Peyer's patch (tissue), 4 donors: ENCODE data around the gene CDK3. TPM values are rescaled to one million over a fixed set of nuclear protein-coding genes. Genes with fewer than 3 reads are reported as not detected.

ENCODE experiments used
- DNase-seq, 3 donors: peaks; one replicate each; pipeline ENCODE4 v3.0.0-alpha.2; 2017 to 2019
- H3K27ac ChIP-seq, 4 donors: fragments of 200-600 bp; sonication (generic); one replicate each; pipeline ENCODE4 v1.5.1; 2016 to 2019
- H3K27me3 ChIP-seq, 2 donors: fragments of 200-600 bp; sonication (generic); one replicate each; pipeline ENCODE4 v1.5.1; 2019
- H3K36me3 ChIP-seq, 3 donors: fragments of 200-600 bp; sonication (generic); one replicate each; pipeline ENCODE4 v1.5.1; 2016 to 2019
- H3K4me1 ChIP-seq, 4 donors: fragments of 200-600 bp; sonication (generic); one replicate each; pipeline ENCODE4 v1.5.1; 2016 to 2019
- H3K4me3 ChIP-seq, 4 donors: fragments of 200-600 bp; sonication (generic); 1 replicate in 3 of 4; 2 replicates in 1 of 4; pipeline ENCODE4 v1.5.1; 2016 to 2019; ENCODE audit warnings: mild to moderate bottlenecking in 1 of 4
- H3K9me3 ChIP-seq, 4 donors: fragments of 200-600 bp; sonication (generic); one replicate each; pipeline ENCODE4 v1.5.1; 2016 to 2019; ENCODE audit warnings: mild to moderate bottlenecking in 1 of 4
- POLR2A ChIP-seq, 2 donors: fragments of 450-650 bp; IDR thresholded peaks; one replicate each; pipeline ENCODE4 v1.5.1; 2017; ENCODE audit warnings: antibody characterized with exemption in 2 of 2, mild to moderate bottlenecking in 2 of 2, moderate library complexity in 2 of 2
- total RNA-seq, 4 donors: library from RNA; depleted of rRNA; stranded (reverse); fragments of >200 nt; gene quantifications; one replicate each; pipeline ENCODE4 v1.1.0, GENCODE V29; 2016
- TF ChIP-seq, protein P1 (sequence below), 6 experiments: fragments of 450-650 bp in 4 of 6; fragments of 200-600 bp in 2 of 6; sonication (generic) in 1 of 6; IDR thresholded peaks; one replicate each; pipeline ENCODE4 v1.5.1; 2017 to 2019; ENCODE audit warnings: antibody characterized with exemption in 6 of 6, mild to moderate bottlenecking in 3 of 6, moderate library complexity in 1 of 6

Gene CDK3
- total RNA-seq, 4 donors from 2014 or later: 11.7 to 38.7 (median 23.5) TPM

DNA sequence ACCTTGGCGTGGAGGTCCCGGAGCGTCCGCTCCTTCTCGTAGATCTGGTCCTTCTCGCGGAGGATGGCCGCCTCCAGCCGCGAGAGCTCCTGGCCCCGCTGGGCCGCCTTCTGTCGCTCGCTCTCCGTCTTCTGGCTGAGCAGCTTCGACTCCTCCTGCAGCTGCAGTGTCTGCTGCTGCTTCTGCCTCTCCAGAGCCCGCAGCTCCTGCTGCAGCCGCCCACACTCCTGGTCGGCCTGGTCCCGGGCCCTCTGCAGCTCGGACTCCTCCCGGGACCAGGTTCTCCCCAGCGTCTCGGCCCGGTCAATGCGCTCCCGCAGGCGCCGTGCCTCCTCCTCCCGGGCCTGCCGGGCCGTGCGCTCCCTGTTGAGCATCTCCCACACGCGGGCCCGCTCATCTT lies 7.6 kb downstream of the CDK3 start:
- Histone ChIP-seq H3K27me3 (no peaks in the 10 kb centered on the region), H3K36me3 (peaks cover 0 to 15% (median 0%) of the 10 kb centered on the region in 3 donors), H3K4me3 (no peak overlapping the region), H3K4me1 (peaks cover 0 to 20% (median 0%) of the 10 kb centered on the region in 4 donors), H3K27ac (no peak overlapping the region), H3K9me3 (no peaks in the 10 kb centered on the region)
- no peak for DNase-seq
- TF ChIP-seq, protein P1, sequence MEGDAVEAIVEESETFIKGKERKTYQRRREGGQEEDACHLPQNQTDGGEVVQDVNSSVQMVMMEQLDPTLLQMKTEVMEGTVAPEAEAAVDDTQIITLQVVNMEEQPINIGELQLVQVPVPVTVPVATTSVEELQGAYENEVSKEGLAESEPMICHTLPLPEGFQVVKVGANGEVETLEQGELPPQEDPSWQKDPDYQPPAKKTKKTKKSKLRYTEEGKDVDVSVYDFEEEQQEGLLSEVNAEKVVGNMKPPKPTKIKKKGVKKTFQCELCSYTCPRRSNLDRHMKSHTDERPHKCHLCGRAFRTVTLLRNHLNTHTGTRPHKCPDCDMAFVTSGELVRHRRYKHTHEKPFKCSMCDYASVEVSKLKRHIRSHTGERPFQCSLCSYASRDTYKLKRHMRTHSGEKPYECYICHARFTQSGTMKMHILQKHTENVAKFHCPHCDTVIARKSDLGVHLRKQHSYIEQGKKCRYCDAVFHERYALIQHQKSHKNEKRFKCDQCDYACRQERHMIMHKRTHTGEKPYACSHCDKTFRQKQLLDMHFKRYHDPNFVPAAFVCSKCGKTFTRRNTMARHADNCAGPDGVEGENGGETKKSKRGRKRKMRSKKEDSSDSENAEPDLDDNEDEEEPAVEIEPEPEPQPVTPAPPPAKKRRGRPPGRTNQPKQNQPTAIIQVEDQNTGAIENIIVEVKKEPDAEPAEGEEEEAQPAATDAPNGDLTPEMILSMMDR (IDR thresholded peaks at IDR 0.05): no peak
- TF ChIP-seq POLR2A (IDR thresholded peaks at IDR 0.05): no peak

DNA sequence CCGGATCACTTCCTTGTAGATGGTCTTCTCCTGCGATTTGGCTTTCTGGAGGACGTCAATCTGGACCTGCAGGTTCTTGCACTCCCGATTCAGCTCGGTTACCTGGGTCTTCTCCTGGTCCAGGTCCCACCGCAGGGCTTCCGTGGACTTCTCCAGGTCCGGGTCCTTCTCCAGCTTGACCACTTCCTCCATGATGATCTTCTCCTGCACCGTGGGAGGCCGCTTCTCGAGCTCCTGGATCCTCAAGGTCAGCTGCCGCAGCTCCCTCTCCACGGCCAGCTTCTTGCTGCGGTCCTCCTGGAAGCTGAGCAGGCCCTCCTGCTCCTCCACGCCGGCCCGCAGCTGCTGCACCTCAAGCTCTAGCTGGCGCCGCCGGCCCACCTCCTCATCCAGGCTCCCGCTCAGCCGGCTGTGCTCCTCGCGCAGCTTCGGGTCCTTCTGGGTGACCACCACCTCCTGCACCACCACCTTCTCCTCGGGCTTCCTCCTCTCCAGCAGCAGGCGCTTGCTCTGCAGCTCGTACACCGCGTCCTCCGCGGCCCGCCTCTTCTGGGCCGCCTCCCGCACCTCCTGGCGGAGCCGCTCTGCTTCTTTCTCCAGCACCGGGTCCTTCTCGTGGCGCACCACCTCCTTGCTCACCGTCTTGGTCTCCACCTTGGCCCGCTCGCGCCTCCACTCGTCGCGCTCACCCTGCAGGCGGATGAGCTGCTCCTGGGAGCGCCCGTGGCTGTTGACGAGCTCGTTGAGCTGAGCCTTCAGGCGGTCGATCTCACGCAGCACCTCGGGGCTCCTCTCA lies 8.2 kb downstream of the CDK3 start:
- no peak for DNase-seq

DNA sequence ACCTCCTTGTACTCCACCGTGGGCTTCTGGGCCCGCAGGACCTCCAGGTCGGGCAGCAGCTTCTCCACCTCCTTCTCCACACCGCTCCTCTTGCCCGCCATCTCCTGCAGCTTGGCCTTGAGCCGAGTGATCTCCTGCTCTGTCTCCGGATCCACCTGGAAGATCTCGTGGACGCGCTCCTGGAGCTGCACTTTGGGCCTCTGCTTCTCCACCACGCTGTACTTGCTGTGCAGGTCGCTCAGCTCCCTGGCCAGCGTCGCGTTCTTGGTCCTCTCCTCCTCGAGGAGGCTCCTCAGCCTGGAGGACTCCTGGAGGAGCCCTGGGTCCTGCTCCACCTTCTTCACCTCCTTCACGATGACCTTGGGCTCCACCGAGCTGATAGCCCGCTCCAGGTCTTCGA lies 8.8 kb downstream of the CDK3 start:
- H3K36me3 ChIP-seq: peaks cover 0 to 19% (median 0%) of the 10 kb centered on the region in 3 donors

More for the DNA sequence above, 8.2 kb downstream of the CDK3 start:
- peaks cover 0 to 17% (median 0%) of the 10 kb centered on the region in 3 donors for H3K36me3 ChIP-seq
- no peak for TF ChIP-seq POLR2A (IDR thresholded peaks at IDR 0.05)
- TF ChIP-seq, protein P1 (IDR thresholded peaks at IDR 0.05): no peak
- H3K4me1 ChIP-seq: peaks cover 0 to 15% (median 0%) of the 10 kb centered on the region in 4 donors
- H3K27me3 ChIP-seq: no peaks in the 10 kb centered on the region
- H3K27ac ChIP-seq: no peak overlapping the region
- H3K4me3 ChIP-seq: no peak overlapping the region
- no peaks in the 10 kb centered on the region for H3K9me3 ChIP-seq

DNA sequence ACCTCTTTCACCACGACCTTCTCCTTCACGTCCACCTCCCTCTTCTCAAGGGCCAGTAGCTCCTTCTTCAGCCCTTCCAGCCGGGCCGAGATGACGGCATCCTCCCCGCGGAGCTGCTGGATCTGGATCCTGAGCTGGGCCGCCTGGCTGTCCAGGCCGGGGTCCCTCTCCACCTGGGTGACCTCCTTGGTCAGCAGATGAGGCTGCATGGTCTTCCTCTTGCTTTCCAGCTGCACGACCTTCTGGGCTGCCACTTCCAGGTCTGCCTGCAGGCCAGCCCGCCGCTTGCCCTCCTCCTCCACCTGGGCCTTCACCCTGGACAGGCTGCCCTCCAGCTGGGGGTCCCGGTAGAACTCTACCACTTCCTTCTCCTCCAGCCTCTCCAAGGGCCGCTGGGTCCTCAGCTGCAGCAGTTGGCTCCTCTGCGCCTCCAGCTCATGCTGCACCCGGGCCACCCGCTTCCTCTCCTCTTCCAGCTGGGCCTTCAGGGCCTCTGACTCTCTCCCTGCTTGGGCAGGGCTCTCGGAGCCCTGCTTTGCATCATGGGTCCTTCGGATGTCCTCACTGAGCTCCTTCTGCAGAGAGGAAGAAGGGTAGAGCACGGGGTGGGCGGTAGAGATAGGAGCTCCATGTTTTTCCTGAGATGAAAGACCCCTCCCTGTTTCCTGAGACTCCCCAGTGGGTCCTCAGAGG lies 9.5 kb downstream of the CDK3 start:
- TF ChIP-seq POLR2A (IDR thresholded peaks at IDR 0.05): no peak
- TF ChIP-seq, protein P1 (IDR thresholded peaks at IDR 0.05): no peak
- H3K27me3 ChIP-seq: no peaks in the 10 kb centered on the region
- H3K36me3 ChIP-seq: peaks cover 0 to 13% (median 0%) of the 10 kb centered on the region in 3 donors

More for the DNA sequence above, 8.8 kb downstream of the CDK3 start:
- Histone ChIP-seq H3K27ac (no peak overlapping the region), H3K4me3 (no peak overlapping the region), H3K27me3 (no peaks in the 10 kb centered on the region), H3K9me3 (no peaks in the 10 kb centered on the region), H3K4me1 (peaks cover 0 to 9% (median 0%) of the 10 kb centered on the region in 4 donors)
- no peak for DNase-seq
- TF ChIP-seq, protein P1 (IDR thresholded peaks at IDR 0.05): no peak
- TF ChIP-seq POLR2A (IDR thresholded peaks at IDR 0.05): no peak

DNA sequence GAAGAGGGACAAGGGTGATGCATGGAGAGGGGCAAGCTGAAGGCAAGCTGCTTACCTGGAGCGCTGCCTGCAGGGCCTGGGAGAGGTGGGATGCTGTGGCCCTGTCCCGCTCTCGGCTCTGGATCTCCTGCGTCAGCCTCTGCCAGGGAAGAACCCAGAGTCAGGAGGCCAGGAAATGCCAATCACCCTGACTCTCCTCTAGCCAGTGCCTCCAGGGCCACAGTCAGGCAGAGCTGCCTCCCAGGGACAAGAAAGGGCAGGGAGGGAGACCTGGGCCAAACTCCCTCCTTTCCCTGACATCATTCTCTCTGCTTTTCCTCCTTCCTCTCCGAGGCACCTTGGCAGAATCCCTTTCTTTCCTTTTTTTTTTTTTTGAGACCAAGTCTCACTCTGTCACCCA lies 11.3 kb downstream of the CDK3 start:
- TF ChIP-seq POLR2A (IDR thresholded peaks at IDR 0.05): no peak
- TF ChIP-seq, protein P1 (IDR thresholded peaks at IDR 0.05): no peak
- Histone ChIP-seq H3K27me3 (no peaks in the 10 kb centered on the region), H3K27ac (no peak overlapping the region), H3K4me3 (no peak overlapping the region), H3K4me1 (no peaks in the 10 kb centered on the region), H3K36me3 (peaks cover 0 to 12% (median 0%) of the 10 kb centered on the region in 3 donors), H3K9me3 (no peaks in the 10 kb centered on the region)
- DNase-seq: no peak

More for the DNA sequence above, 9.5 kb downstream of the CDK3 start:
- DNase-seq: no peak
- Histone ChIP-seq H3K4me3 (no peak overlapping the region), H3K4me1 (peaks cover 0 to 3% (median 0%) of the 10 kb centered on the region in 4 donors), H3K27ac (no peak overlapping the region), H3K9me3 (no peaks in the 10 kb centered on the region)
